Muscle of leg (tissue), 16 donors: ENCODE data around the gene HSPG2. TPM values are rescaled to one million over a fixed set of nuclear protein-coding genes. Genes with fewer than 3 reads are reported as not detected.
"Not testable (repeated sequence)": the region's sequence is repeated elsewhere in the genome, so short reads cannot be mapped to it uniquely, and the experiment has no call there.

Source experiments
- DNase-seq: peaks from one replicate; pipeline ENCODE4 v3.0.0; 2013
- H3K27ac ChIP-seq: one replicate; pipeline ENCODE4 v1.5.1; 2013; ENCODE audit warnings: mild to moderate bottlenecking, low read length, control low read depth
- H3K27me3 ChIP-seq: one replicate; pipeline ENCODE4 v1.6.1; 2013; ENCODE audit warnings: low read length; ENCODE audit not compliant: control insufficient read depth, insufficient read depth
- H3K36me3 ChIP-seq: one replicate; pipeline ENCODE4 v1.6.1; 2013; ENCODE audit warnings: low read length; ENCODE audit not compliant: control insufficient read depth, insufficient read depth
- H3K4me1 ChIP-seq: one replicate; pipeline ENCODE4 v1.6.1; 2013; ENCODE audit warnings: low read length; ENCODE audit not compliant: control insufficient read depth, insufficient read depth
- H3K4me3 ChIP-seq: one replicate; pipeline ENCODE4 v1.5.1; 2013; ENCODE audit warnings: low read length, control low read depth
- H3K9me3 ChIP-seq: replicated peaks from 2 replicates; pipeline ENCODE4 v1.6.1; 2013; ENCODE audit warnings: low read depth, low read length; ENCODE audit not compliant: control insufficient read depth
- WGBS: methylation state at CpG from one replicate; pipeline ENCODE4 v1.1.5; 2013; ENCODE audit warnings: missing lambda C conversion rate; ENCODE audit not compliant: insufficient coverage; 5-methylcytosine and 5-hydroxymethylcytosine counted together
- long read RNA-seq, 11 donors: transcript quantifications; one replicate each; lab custom pipeline, GENCODE V29; 2026
- polyA plus RNA-seq, 8 donors: library from polyadenylated mRNA; unstranded; fragments of 120-200 nt; gene quantifications; one replicate each; pipeline versions ENCODE4 v1.2.1 to v1.2.3, GENCODE V29; 2013; ENCODE audit warnings: inconsistent platforms in 1 of 8, low replicate concordance in 1 of 8; ENCODE audit not compliant: insufficient read length in 8 of 8, insufficient read depth in 1 of 8
- total RNA-seq: library from RNA; stranded (reverse); fragments of 120-200 nt; gene quantifications from one replicate; pipeline ENCODE4 v1.2.4, GENCODE V29; 2013

Gene HSPG2
- total RNA-seq: 149 TPM
- polyA plus RNA-seq: 100 to 1,000 TPM; 245 to 460 (median 360) TPM
- long read RNA-seq, donor 1, partial matches to known transcripts: 0 of 5 reads
- long read RNA-seq, donor 1, other reads (novel, unspliced or antisense): 0 of 5 reads
- long read RNA-seq, donor 2: 0 reads
- long read RNA-seq, donor 3, transcript HSPG2-206 (5 exons, 637 nt): major isoform, 7 of 31 reads
- long read RNA-seq, donor 3, partial matches to known transcripts: 19 of 31 reads
- long read RNA-seq, donor 3, other reads (novel, unspliced or antisense): 0 of 31 reads
- long read RNA-seq, donor 4, partial matches to known transcripts: 134 of 139 reads
- long read RNA-seq, donor 4, other reads (novel, unspliced or antisense): 0 of 139 reads
- long read RNA-seq, donor 5, transcript HSPG2-206 (5 exons, 637 nt): major isoform, 6 of 101 reads
- long read RNA-seq, donor 5, partial matches to known transcripts: 89 of 101 reads
- long read RNA-seq, donor 5, other reads (novel, unspliced or antisense): 0 of 101 reads
- long read RNA-seq, donor 6, partial matches to known transcripts: 0 of 5 reads
- long read RNA-seq, donor 6, other reads (novel, unspliced or antisense): 0 of 5 reads
- long read RNA-seq, donor 7, partial matches to known transcripts: 11 of 13 reads
- long read RNA-seq, donor 7, other reads (novel, unspliced or antisense): 0 of 13 reads
- long read RNA-seq, donor 8, partial matches to known transcripts: 150 of 159 reads
- long read RNA-seq, donor 8, other reads (novel, unspliced or antisense): 0 of 159 reads
- long read RNA-seq, donor 9, transcript HSPG2-206 (5 exons, 637 nt): major isoform, 5 of 161 reads
- long read RNA-seq, donor 9, partial matches to known transcripts: 151 of 161 reads
- long read RNA-seq, donor 9, other reads (novel, unspliced or antisense): 0 of 161 reads
- long read RNA-seq, donor 10, partial matches to known transcripts: 56 of 65 reads
- long read RNA-seq, donor 10, other reads (novel, unspliced or antisense): 0 of 65 reads
- long read RNA-seq, donor 11, partial matches to known transcripts: 18 of 27 reads
- long read RNA-seq, donor 11, other reads (novel, unspliced or antisense): 0 of 27 reads

DNA sequence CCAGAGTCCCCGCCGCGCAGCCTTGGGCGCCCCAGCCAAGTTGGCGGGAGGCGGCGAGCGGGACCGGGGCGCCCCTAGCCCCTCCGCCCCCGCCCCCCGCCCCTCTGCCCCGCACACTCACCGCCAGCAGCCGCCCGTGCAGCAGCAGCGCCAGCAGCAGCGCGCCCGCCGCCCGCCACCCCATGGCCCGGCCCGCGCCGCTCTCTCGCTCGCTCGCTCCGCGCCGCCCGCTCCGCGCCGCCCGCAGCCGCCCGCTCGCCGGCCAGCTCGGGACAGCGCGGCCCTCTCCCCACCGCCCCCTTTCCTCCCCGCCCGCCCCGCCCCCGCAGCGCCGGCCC, at the start of gene HSPG2:
TSS of gene HSPG2 (minus strand) at position 277 of the 338 bp plus-strand sequence. CDS start at position 184, 93 bp downstream.
- WGBS: 0% methylated on average over 11 of the region's 52 CpGs
- Histone ChIP-seq H3K4me1 (peaks cover 73% of the 10 kb centered on the region), H3K27me3 (no peaks in the 10 kb centered on the region), H3K9me3 (no peaks in the 10 kb centered on the region), H3K36me3 (peaks cover 13% of the 10 kb centered on the region), H3K27ac (peak within 1 kb of the TSS; percentile 88), H3K4me3 (peak within 1 kb of the TSS; percentile 85)
- DNase-seq: no peak

DNA sequence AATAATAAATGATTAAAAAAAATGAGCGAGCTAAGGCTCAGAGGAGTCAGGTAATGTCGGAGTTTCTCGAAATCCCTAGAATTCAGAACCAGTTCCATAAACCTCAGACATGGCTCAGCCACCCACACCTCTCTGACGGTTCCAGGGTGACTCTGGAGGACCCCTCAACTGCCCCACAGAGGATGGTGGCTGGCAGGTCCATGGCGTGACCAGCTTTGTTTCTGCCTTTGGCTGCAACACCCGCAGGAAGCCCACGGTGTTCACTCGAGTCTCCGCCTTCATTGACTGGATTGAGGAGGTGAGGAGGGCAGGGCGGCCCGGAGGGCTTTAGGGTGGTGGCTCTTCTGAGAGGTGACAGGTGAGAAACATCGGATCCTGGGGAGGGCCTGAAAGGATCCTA, 49.3 kb upstream of the HSPG2 start:
- not testable (repeated sequence) for H3K9me3 ChIP-seq, H3K36me3 ChIP-seq, H3K27ac ChIP-seq, H3K4me3 ChIP-seq, H3K27me3 ChIP-seq, DNase-seq, H3K4me1 ChIP-seq
- WGBS: 79% methylated on average over 2 of the region's 12 CpGs

DNA sequence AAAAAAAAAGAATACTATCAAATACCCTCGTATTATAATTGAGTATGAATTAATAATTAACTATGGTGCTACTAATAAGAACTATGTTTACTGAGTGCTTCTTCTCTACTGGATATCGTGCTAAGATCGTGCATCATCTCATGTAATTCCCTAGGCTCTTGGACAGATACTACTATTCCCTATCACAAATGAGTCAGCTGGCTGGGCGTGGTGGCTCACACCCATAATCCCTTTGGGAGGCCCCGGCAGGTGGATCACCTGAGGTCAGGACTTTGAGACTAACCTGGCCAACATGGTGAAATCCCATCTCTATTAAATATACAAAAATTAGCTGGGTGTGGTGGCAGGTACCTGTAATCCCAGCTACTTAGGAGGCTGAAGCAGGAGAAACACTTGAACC, 48.8 kb upstream of the HSPG2 start:
- H3K4me3 ChIP-seq, DNase-seq: not testable (repeated sequence)
- WGBS: no CpG with 5 or more reads among the region's 5 CpGs

DNA sequence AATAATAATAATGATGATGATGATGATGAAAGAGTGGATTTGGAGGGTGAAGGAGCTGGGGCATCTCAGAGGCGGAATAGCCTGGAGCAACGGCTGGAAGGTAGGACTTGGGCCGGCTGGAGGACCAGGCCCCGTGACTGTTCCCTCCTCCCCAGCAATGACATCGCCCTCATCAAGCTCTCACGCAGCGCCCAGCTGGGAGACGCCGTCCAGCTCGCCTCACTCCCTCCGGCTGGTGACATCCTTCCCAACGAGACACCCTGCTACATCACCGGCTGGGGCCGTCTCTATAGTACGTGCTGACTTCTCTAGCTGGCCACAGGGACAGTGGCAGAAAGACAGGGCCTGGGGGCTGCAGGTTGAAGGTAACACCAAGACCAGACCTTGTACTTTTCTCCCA, 46.4 kb upstream of the HSPG2 start:
- H3K36me3 ChIP-seq, H3K9me3 ChIP-seq, H3K27ac ChIP-seq, H3K27me3 ChIP-seq, H3K4me1 ChIP-seq, H3K4me3 ChIP-seq, DNase-seq: not testable (repeated sequence)
- no CpG with 5 or more reads among the region's 15 CpGs for WGBS

More for the DNA sequence above, 48.8 kb upstream of the HSPG2 start:
- not testable (repeated sequence) for H3K27me3 ChIP-seq, H3K27ac ChIP-seq, H3K36me3 ChIP-seq, H3K4me1 ChIP-seq, H3K9me3 ChIP-seq

DNA sequence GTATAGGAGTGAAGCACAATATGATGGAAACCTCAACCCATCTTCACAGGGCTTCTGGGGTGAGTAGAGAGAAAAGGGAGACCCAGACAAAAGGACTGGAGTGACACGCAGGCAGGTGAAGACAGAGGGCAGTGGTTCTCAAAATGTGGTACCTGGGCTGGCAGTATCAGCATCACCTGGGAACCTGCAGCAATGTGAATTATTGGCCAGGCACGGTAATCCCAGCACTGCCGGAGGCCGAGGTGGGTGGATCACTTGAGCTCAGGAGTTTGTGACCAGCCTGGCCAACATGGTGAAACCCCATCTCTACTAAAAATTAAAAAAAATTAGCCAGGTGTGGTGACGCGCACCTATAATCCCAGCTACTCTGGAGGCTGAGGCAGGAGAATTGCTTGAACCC, 45.0 kb upstream of the HSPG2 start:
- H3K4me1 ChIP-seq, H3K9me3 ChIP-seq, H3K4me3 ChIP-seq, H3K27me3 ChIP-seq, H3K27ac ChIP-seq, DNase-seq, H3K36me3 ChIP-seq: not testable (repeated sequence)
- WGBS: 30% methylated on average over 1 of the region's 6 CpGs

DNA sequence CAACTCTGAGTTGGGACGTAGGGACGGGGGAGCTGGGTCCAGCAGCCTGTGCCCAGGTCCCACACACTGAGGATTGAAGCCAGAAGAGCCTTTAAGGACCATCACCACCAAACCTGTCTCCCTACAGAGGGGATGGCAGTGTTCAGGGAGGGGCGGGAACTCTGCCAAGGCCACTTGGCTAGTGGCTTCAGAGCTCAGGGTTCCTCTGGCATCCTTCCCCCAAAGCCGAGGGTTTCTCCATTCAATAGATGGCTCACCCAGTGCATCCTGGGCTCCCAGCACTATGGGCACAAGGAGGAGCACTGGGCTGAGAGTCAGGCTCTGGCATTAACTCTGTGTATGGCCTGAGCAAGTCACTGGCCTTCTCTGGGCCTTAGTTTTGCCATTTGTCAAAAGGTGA, 44.1 kb upstream of the HSPG2 start:
- H3K27ac ChIP-seq, DNase-seq, H3K27me3 ChIP-seq, H3K4me3 ChIP-seq, H3K36me3 ChIP-seq, H3K4me1 ChIP-seq, H3K9me3 ChIP-seq: not testable (repeated sequence)
- 75% methylated on average over 2 of the region's 4 CpGs for WGBS

DNA sequence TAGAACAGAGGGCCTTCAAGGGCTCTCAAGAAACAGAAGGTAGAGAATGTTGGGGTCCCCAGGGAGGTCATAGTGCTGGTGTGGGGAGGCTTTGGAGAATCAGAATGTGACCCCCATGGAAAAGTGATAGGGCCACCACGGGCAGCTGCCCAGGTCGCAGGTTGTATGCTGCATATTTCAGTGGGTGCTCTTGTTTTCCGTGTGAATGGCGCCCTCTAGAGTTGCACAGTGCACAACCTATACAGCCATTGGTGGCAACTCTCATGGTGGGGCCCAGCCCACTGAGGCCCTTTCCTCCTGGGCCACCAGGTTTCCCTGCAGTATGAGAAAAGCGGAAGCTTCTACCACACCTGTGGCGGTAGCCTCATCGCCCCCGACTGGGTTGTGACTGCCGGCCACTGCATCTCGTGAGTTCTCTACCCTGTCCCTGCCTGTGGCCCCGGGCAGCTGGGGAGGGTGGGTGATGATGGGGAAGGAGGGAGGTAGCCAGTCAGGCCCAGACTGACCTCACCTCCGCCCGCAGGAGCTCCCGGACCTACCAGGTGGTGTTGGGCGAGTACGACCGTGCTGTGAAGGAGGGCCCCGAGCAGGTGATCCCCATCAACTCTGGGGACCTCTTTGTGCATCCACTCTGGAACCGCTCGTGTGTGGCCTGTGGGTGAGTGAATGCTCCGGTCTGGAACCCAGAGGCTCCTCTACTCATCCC, 43.6 kb upstream of the HSPG2 start:
- not testable (repeated sequence) for H3K4me3 ChIP-seq, H3K4me1 ChIP-seq, H3K9me3 ChIP-seq, H3K27ac ChIP-seq, DNase-seq, H3K27me3 ChIP-seq, H3K36me3 ChIP-seq
- 94% methylated on average over 2 of the region's 21 CpGs for WGBS

DNA sequence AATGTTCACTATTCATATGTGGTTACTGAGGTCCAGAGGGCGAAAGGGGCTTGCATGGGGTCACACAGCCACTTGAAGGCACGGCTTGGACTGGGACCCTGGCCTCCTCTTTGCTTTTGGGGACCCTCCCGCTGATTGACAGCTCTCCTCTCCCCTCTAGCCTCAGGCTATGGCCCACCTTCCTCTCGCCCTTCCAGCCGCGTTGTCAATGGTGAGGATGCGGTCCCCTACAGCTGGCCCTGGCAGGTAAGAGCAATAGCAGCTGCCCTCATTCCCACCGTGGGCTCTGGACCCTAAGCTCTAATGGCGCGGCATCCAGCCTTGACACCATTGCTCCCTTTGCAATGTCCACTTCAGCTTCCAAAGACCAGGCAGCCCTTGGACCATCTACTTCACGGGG, 41.1 kb upstream of the HSPG2 start:
- H3K36me3 ChIP-seq, H3K9me3 ChIP-seq, H3K4me1 ChIP-seq, H3K27ac ChIP-seq, H3K27me3 ChIP-seq, DNase-seq, H3K4me3 ChIP-seq: not testable (repeated sequence)
- 85% methylated on average over 10 of the region's 11 CpGs for WGBS

DNA sequence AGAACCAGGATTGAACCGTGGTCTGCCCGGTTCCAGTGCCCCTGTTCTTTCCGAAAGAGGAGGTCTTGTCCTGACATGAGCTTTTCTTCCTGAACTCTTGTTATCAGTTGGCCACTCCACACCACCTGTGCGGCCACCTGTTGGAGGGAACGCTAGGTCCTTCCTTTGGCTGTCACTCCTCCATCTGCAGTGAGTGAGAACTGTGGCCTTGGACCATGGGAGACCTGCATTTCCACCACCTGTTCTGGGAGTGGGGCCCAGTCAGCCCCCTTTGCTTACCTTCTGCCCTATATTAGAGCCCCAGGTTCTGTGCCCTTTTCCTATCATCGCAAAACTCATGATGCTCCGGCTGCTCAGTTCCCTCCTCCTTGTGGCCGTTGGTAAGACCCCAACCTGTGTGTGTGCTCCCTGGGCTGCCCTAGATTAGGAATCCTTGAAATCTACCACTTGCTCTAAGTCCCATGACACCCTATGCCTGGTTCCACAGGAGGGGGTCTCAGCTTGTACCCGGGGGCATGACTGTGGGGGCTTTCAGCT, 39.7 kb upstream of the HSPG2 start, which contains the start of gene CELA3B:
TSS of gene CELA3B (plus strand) at position 320 of the 537 bp plus-strand sequence. CDS start at position 338, 18 bp downstream.
- not testable (repeated sequence) for H3K36me3 ChIP-seq, DNase-seq
- 76% methylated on average over 5 of the region's 9 CpGs for WGBS

More for the DNA sequence above, 39.7 kb upstream of the HSPG2 start, which contains the start of gene CELA3B:
- not testable (repeated sequence) for H3K27ac ChIP-seq, H3K4me1 ChIP-seq, H3K4me3 ChIP-seq, H3K9me3 ChIP-seq, H3K27me3 ChIP-seq
